A673 (cell line): ENCODE data around the gene TEAD3.

Source experiments
- CTCF ChIP-seq: fragments of 300-800, 200-600 bp; sonication (generic); conservative IDR thresholded peaks from 2 replicates; pipeline ENCODE4 v1.5.1; 2017; ENCODE audit warnings: low read depth, mild to moderate bottlenecking, antibody characterized with exemption, low read length, moderate library complexity, mixed read lengths
- EZH2 ChIP-seq: fragments of 200-600 bp; sonication (generic); IDR thresholded peaks from 2 replicates; pipeline ENCODE4 v1.6.1; 2017; ENCODE audit warnings: borderline replicate concordance, low read depth, mild to moderate bottlenecking, mixed read lengths, antibody characterized with exemption, low read length; ENCODE audit not compliant: poor library complexity, severe bottlenecking

- no peak for TF ChIP-seq CTCF
- no peak for TF ChIP-seq EZH2
Measured at GRCh38 chr6:35534407-35535170, 37.7 kb upstream of the TEAD3 start.
